Measurements from ENCODE around the gene SLC2A5.

SLC2A5 gene

GRCh38 chr1:9093091-9093490 is 23.7 kb upstream of the SLC2A5 start:
- no peak for DNase-seq (ENCODE audit: low read depth in 2 of 2)

DNA sequence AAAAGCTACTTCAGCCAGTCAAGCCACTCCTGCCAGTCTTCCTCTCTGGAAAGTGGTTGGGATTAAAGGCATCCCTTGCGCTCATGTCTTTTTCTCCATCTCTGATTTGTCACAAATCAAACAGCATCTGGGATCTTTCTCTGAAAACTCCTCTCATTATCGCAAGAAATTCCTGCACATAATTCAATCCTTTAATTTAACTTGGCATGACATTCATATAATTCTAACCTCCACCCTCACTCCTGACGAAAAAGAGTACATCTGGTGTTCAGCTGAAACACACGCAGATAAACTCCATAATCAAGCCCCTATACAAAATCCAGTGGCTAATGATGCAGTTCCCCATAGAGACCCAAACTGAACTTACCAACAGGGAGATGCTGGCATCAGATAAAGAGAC is 19.4 kb upstream of the SLC2A5 start:
- DNase-seq (ENCODE audit: low read depth in 2 of 2), result no peak

DNA sequence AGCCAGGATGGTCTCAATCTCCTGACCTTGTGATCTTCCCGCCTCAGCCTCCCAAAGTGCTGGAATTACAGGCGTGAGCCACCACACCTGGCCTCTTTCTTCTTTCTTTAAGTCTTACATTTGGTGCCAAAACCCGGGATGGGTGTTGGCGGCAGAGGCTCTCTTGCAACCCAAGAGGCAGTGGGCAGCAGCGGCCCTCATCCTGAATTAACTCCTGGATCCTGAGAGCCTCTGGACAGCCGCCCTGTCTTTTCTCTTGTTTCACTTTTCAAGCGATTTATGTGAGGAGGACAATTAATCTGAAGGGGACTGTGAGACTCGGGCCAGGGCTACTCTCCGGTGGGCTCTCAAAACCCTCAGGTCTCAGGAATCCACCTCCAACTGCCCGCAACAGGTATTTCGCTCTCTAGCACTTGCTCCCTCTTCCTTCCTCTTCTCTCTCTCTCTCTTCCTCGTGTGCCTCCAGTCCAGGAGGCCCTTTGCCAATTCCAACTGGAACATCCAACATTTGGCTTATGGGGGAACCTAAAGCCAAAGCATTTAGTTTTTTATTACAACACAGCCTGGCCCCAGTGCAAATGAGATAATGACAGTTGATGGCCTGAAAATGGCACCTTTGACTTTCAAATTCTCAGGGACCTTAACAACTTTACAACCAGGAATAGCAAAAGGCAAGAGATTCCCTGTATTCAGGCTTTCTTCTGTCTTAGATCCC is 18.1 kb upstream of the SLC2A5 start:
- no peak for DNase-seq (ENCODE audit: low read depth in 2 of 2)

DNA sequence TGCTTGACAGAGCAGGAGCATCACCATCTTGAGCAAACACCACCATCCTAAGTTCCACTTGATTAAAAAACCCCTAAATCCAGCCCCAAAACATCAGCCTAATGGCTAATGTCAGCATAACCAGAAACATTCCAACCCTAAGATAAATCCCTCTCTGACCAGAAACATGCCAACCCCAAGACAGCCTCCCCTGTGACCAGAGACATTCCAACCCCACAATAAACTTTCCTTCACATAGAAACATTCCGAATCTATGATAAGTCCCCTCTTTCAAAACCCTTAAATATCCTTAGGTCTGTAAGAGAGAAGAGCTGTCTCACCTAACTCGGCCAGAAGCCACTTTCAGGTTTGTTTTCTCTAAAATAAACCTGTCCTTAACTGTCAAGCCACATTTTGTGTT is 17.4 kb upstream of the SLC2A5 start:
- DNase-seq (ENCODE audit: low read depth in 2 of 2), result no peak

GRCh38 chr1:9086045-9086444 is 16.6 kb upstream of the SLC2A5 start:
- DNase-seq (ENCODE audit: low read depth in 2 of 2), result no peak

GRCh38 chr1:9085306-9085940 is 16.0 kb upstream of the SLC2A5 start:
- no peak for DNase-seq (ENCODE audit: low read depth in 2 of 2)

DNA sequence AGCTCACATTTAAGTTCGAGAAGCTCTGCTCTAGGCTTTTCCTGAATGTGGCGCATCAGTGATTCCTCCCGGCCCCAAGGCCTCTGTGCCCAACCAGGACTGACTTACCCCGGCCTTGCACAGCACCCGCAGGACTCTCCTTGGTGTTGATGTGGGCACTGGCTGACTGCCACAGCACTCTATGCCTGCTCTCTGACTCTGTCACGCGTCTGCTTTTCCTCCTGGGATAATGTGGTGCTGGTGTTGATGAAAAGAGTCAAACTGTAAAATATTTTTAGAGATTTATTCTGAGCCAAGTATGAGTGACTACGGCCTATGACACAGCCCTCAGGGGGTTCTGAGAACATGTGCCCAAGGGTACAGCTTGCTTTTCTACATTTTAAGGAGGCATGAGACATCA is 15.5 kb upstream of the SLC2A5 start:
- DNase-seq (ENCODE audit: low read depth in 2 of 2), result no peak

GRCh38 chr1:9081473-9081872 is 12.0 kb upstream of the SLC2A5 start:
- DNase-seq (ENCODE audit: low read depth in 2 of 2), result no peak

DNA sequence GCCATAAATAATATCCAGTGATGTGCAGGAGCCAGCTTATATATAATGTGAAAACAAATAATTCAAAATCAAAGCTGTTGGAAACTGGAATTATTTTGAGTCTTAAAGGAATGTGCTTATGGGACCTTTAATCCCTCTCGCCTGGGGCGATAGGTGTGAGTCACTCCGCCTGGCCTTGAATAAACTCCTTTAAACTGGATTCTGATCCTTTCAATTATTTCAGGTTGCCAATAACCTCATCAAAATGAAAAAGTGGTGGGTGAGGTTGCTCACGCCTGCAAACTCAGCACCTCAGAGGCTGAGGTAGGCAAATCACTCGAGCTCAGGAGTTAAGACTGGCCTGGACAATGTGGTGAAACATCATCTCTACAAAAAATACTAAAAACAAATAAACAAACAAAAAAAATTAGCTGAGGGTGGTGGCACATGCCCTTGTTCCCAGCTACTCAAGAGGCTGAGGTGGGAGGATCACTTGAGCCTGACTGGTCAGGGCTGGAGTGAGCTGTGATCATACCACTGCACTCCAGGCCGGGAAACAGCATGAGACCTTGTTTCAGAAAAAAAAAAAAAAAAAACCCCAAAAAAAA is 11.4 kb upstream of the SLC2A5 start:
- no peak for DNase-seq (ENCODE audit: low read depth in 2 of 2)

- no peak for DNase-seq (ENCODE audit: low read depth in 2 of 2)
These were observed 10.7 kb upstream of the SLC2A5 start for GRCh38 chr1:9079988-9080704.

GRCh38 chr1:9078752-9079500 is 9.5 kb upstream of the SLC2A5 start:
- no peak for DNase-seq (ENCODE audit: low read depth in 2 of 2)

- DNase-seq (ENCODE audit: low read depth in 2 of 2), result no peak
These were observed 8.7 kb upstream of the SLC2A5 start for GRCh38 chr1:9078015-9078751.

- no peak for DNase-seq (ENCODE audit: low read depth in 2 of 2)
These were observed 5.6 kb upstream of the SLC2A5 start for GRCh38 chr1:9075022-9075421.

DNA sequence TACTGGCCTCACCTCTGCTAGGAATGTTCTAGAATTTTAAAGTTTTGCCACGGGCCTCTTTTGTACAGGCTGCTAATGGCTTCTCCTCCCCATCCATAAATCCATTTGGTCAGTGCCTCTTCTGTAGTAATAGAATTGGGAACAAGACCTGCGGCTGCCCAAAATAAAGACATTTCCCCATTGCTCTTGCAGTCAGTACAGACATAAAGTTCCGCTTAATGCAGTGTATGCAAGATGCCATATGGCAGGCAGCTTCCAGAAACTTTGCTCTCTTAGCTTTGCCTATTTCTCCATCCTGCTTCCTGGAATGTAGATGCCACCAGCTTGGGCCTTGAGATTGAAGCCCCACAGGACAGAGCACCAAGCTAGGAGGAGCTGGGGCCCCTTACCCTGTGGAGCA is 3.7 kb upstream of the SLC2A5 start:
- DNase-seq (ENCODE audit: low read depth in 2 of 2), result no peak

DNA sequence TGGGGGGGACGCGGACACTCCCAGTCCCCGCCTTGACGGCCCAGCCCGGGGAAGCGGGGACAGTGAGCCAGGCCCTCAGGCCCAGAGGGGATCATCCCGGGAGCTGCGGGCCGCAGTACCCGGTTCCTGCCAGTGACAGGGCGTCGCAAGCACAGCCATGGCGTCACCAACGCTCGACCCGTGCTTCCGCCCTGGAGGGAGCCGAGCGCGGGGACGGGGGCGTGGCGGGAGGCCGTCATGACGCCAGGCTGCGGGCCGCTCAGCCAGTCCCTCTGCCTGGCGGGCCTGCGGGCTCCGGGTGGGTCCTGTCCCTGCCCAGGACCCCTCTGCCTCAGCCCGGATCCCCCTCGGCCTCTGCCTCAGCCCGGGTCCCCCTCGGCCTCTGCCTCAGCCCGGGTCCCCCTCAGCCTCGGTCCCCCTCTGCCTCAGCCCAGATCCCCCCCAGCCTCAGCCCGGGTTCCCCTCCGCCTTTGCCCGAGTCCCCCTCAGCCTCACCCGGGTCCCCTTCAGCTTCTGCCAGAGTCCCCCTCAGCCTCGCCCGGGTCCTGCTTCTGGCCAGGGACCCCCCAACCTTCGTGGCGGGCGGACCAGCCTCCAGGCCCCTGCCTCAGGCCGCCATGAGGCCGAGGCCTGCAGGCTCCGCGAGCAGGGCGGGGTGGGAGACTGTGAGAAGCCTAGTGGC is 2.3 kb upstream of the SLC2A5 start:
- DNase-seq (ENCODE audit: low read depth in 2 of 2), result no peak

GRCh38 chr1:9070486-9070885 is 1.1 kb upstream of the SLC2A5 start:
- no peak for DNase-seq (ENCODE audit: low read depth in 2 of 2)

DNA sequence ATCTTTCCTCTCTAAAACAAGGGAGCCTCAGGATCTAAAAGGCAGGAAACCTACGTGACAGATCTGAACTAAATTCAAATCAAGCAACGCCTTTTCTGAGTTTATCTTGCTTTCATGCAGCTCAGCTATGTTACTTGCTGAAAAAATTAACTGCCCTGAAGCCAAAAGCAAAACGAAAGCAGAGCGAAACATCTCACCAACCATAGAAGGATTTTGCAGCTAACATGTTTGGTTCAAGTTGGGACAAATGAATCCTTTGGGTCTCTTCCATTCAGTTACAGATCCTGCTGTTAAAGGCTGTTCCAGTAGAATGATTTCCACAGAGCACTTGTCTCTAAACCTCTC is 482 bp downstream of the SLC2A5 start:
- no peak for DNase-seq (ENCODE audit: low read depth in 2 of 2)

DNA sequence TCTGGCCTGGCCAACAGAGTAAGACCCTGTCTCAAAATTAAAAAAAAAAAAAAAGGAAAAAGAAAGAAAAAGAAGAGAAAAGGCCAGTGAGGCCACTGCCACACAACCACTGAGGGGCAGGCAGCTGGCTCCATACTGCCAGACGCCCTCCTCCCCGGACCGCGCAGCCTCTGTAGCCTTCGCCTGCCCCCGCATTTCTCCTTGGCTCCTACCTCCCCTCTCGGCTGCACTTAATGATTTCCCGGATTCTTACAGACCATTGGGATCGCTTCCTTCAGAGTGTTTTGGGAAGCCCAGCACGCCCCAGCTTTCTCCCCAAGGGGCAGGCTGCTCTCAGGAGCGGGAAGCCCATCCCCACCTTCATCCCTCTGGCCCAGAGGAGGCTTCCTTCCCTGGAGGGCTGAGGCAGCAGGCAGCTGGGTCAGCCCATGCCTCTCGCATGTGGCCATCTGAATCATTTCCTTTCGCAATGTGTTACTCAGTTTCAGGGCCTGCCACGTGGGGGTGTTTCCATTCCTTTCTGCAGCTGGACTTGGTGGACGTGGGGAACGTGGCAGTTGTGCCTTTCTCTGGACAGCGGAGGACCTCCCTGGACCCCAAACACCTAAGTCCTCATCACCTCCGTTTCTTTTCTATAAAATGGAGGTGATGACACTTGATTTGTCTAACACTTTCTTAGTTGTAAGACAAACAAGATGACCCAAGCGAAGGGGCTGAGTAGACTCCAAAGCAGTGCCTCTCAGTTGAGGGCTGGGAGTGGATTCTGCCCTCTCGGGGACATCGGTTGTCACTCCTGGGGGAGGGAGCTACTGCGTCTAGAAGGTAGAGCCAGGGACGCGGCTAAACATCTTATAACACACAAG is 2.3 kb downstream of the SLC2A5 start:
- no peak for DNase-seq (ENCODE audit: low read depth in 2 of 2)

- no peak for DNase-seq (ENCODE audit: low read depth in 2 of 2)
These were observed 4.2 kb downstream of the SLC2A5 start for GRCh38 chr1:9065213-9065751.

GRCh38 chr1:9062846-9063245 is 6.6 kb downstream of the SLC2A5 start:
- DNase-seq (ENCODE audit: low read depth in 2 of 2), result no peak
